ENCODE measurements around the gene CDH22.

- TF ChIP-seq, protein P1, sequence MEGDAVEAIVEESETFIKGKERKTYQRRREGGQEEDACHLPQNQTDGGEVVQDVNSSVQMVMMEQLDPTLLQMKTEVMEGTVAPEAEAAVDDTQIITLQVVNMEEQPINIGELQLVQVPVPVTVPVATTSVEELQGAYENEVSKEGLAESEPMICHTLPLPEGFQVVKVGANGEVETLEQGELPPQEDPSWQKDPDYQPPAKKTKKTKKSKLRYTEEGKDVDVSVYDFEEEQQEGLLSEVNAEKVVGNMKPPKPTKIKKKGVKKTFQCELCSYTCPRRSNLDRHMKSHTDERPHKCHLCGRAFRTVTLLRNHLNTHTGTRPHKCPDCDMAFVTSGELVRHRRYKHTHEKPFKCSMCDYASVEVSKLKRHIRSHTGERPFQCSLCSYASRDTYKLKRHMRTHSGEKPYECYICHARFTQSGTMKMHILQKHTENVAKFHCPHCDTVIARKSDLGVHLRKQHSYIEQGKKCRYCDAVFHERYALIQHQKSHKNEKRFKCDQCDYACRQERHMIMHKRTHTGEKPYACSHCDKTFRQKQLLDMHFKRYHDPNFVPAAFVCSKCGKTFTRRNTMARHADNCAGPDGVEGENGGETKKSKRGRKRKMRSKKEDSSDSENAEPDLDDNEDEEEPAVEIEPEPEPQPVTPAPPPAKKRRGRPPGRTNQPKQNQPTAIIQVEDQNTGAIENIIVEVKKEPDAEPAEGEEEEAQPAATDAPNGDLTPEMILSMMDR (IDR thresholded peaks at IDR 0.05 in 8 of 11, conservative IDR thresholded peaks at IDR 0.05 in 3 of 11): no peak
- TF ChIP-seq POLR2A (IDR thresholded peaks at IDR 0.05): no peak
Measured at GRCh38 chr20:46126440-46127056, 181.8 kb downstream of the CDH22 start.

Measured in spleen (tissue), 7 donors.